Dedifferentiated amniotic fluid mesenchymal stem cell (primary cell): ENCODE results near the gene BTBD8.
"Not testable (repeated sequence)": the region's sequence is repeated elsewhere in the genome, so short reads cannot be mapped to it uniquely, and the experiment has no call there.

Experiments used
- DNase-seq: peaks from one replicate; pipeline ENCODE4 v3.0.0-alpha.2; 2016; ENCODE audit errors: extremely low spot score

Gene BTBD8

GRCh38 chr1:92080128-92080985, at the start of gene BTBD8:
TSS of gene BTBD8 (plus strand) at chr1:92080345. CDS start at chr1:92080572, 227 bp downstream.
- peak; percentile 39 for DNase-seq

GRCh38 chr1:92030656-92031107, 49.5 kb upstream of the BTBD8 start:
- DNase-seq: no peak

GRCh38 chr1:92031281-92032110, 48.6 kb upstream of the BTBD8 start:
- DNase-seq: no peak

- DNase-seq: no peak
Measured at GRCh38 chr1:92037400-92037799, 42.7 kb upstream of the BTBD8 start.

- DNase-seq: no peak
Measured at GRCh38 chr1:92038695-92039346, 41.3 kb upstream of the BTBD8 start.

GRCh38 chr1:92040971-92041370, 39.2 kb upstream of the BTBD8 start:
- no peak for DNase-seq

- no peak for DNase-seq
Measured at GRCh38 chr1:92043621-92044020, 36.5 kb upstream of the BTBD8 start.

GRCh38 chr1:92045766-92046495, 34.2 kb upstream of the BTBD8 start:
- no peak for DNase-seq

GRCh38 chr1:92051948-92052347, 28.2 kb upstream of the BTBD8 start:
- no peak for DNase-seq

- DNase-seq: no peak
Measured at GRCh38 chr1:92065042-92065441, 15.1 kb upstream of the BTBD8 start.

GRCh38 chr1:92066321-92066720, 13.8 kb upstream of the BTBD8 start:
- DNase-seq: no peak

GRCh38 chr1:92070892-92071291, 9.3 kb upstream of the BTBD8 start:
- no peak for DNase-seq

GRCh38 chr1:92074446-92074845, 5.7 kb upstream of the BTBD8 start:
- DNase-seq: not testable (repeated sequence)

GRCh38 chr1:92075311-92075710, 4.8 kb upstream of the BTBD8 start, which contains the start of gene SETSIP:
TSS of gene SETSIP (minus strand) at chr1:92075411. CDS start at chr1:92075411, 0 bp downstream.
- no peak for DNase-seq

GRCh38 chr1:92076363-92076762, 3.8 kb upstream of the BTBD8 start:
- no peak for DNase-seq

- DNase-seq: not testable (repeated sequence)
Measured at GRCh38 chr1:92078077-92078476, 2.1 kb upstream of the BTBD8 start.

- no peak for DNase-seq
Measured at GRCh38 chr1:92079441-92079840, 704 bp upstream of the BTBD8 start.

- no peak for DNase-seq
Measured at GRCh38 chr1:92081031-92081430, 886 bp downstream of the BTBD8 start.

- no peak for DNase-seq
Measured at GRCh38 chr1:92084651-92085050, 4.5 kb downstream of the BTBD8 start.

- no peak for DNase-seq
Measured at GRCh38 chr1:92085727-92086126, 5.6 kb downstream of the BTBD8 start.

- no peak for DNase-seq
Measured at GRCh38 chr1:92087542-92087941, 7.4 kb downstream of the BTBD8 start.
